ENCODE results near the gene CLDN15.
"Not testable (repeated sequence)": the region's sequence is repeated elsewhere in the genome, so short reads cannot be mapped to it uniquely, and the experiment has no call there.

Gene CLDN15

GRCh38 chr7:101222275-101222830 lies 15.2 kb downstream of the CLDN15 start:
- no peak for DNase-seq (ENCODE audit: low read depth in 2 of 2)

GRCh38 chr7:101220295-101220694 lies 17.3 kb downstream of the CLDN15 start:
- DNase-seq (ENCODE audit: low read depth in 2 of 2), result no peak

GRCh38 chr7:101218236-101219125 lies 19.1 kb downstream of the CLDN15 start:
- DNase-seq (ENCODE audit: low read depth in 2 of 2), result no peak

GRCh38 chr7:101217388-101218235 lies 20.0 kb downstream of the CLDN15 start, which contains the start of the genes PLOD3 and ZNHIT1:
TSS of gene PLOD3 (minus strand) at chr7:101217581. CDS start at chr7:101217274, 307 bp downstream.
TSS of gene ZNHIT1 (plus strand) at chr7:101218165. CDS start at chr7:101218196, 31 bp downstream.
- DNase-seq (ENCODE audit: low read depth in 2 of 2), result peak; percentile 87 to 91

GRCh38 chr7:101216860-101217387 lies 20.7 kb downstream of the CLDN15 start:
- DNase-seq (ENCODE audit: low read depth in 2 of 2), result no peak

- DNase-seq (ENCODE audit: low read depth in 2 of 2), result no peak
Measured at GRCh38 chr7:101216001-101216859, 21.4 kb downstream of the CLDN15 start.

- no peak for DNase-seq (ENCODE audit: low read depth in 2 of 2)
Measured at GRCh38 chr7:101212014-101212413, 25.6 kb downstream of the CLDN15 start.

GRCh38 chr7:101211501-101211900 lies 26.1 kb downstream of the CLDN15 start:
- DNase-seq (ENCODE audit: low read depth in 2 of 2), result no peak

- no peak for DNase-seq (ENCODE audit: low read depth in 2 of 2)
Measured at GRCh38 chr7:101210143-101210542, 27.5 kb downstream of the CLDN15 start.

GRCh38 chr7:101208794-101209193 lies 28.8 kb downstream of the CLDN15 start:
- no peak for DNase-seq (ENCODE audit: low read depth in 2 of 2)

GRCh38 chr7:101207459-101207858 lies 30.1 kb downstream of the CLDN15 start:
- DNase-seq (ENCODE audit: low read depth in 2 of 2), result no peak

GRCh38 chr7:101206665-101207042 lies 30.9 kb downstream of the CLDN15 start:
- no peak for DNase-seq (ENCODE audit: low read depth in 2 of 2)

- no peak for DNase-seq (ENCODE audit: low read depth in 2 of 2)
Measured at GRCh38 chr7:101205901-101206664, 31.5 kb downstream of the CLDN15 start.

GRCh38 chr7:101203740-101204738 lies 33.6 kb downstream of the CLDN15 start:
- not testable (repeated sequence) for DNase-seq (ENCODE audit: low read depth in 2 of 2)

- DNase-seq (ENCODE audit: low read depth in 2 of 2), result no peak
Measured at GRCh38 chr7:101202603-101202918, 35.0 kb downstream of the CLDN15 start.

- DNase-seq (ENCODE audit: low read depth in 2 of 2), result no peak
Measured at GRCh38 chr7:101201695-101202602, 35.7 kb downstream of the CLDN15 start.

- no peak for DNase-seq (ENCODE audit: low read depth in 2 of 2)
Measured at GRCh38 chr7:101200862-101201599, 36.6 kb downstream of the CLDN15 start, which contains the start of gene MOGAT3. TSS of gene MOGAT3 (minus strand) at chr7:101201036. CDS start at chr7:101200854, 182 bp downstream.
